Activated CD4-positive, alpha-beta T cell treated with anti-CD3 and anti-CD28 coated beads, Interleukin-2, amount 50 U/mL, for 16 hours (primary cell): Measurements from ENCODE around the gene KCNH3.
A peak's percentile ranks its signal among the peaks of the same experiment; 100 is the strongest.

Experiments used
- DNase-seq: peaks from one replicate; pipeline ENCODE4 v3.0.0-alpha.2; 2020

KCNH3 gene

GRCh38 chr12:49564686-49565405 is 26.0 kb downstream of the KCNH3 start:
- no peak for DNase-seq

GRCh38 chr12:49565406-49566265 is 26.8 kb downstream of the KCNH3 start:
- no peak for DNase-seq

GRCh38 chr12:49566361-49566760 is 27.5 kb downstream of the KCNH3 start:
- DNase-seq, result no peak

GRCh38 chr12:49567302-49567610 is 28.4 kb downstream of the KCNH3 start:
- DNase-seq, result no peak

GRCh38 chr12:49567611-49568441 is 29.0 kb downstream of the KCNH3 start, which contains the start of gene MCRS1:
Gene MCRS1 (minus strand): TSS chr12:49568142. CDS start chr12:49566731, 1,411 bp downstream.
- peak; percentile 92 for DNase-seq

GRCh38 chr12:49568442-49569162 is 29.8 kb downstream of the KCNH3 start:
- DNase-seq, result no peak

- no peak for DNase-seq
Measured at GRCh38 chr12:49577589-49578315, 38.9 kb downstream of the KCNH3 start.

GRCh38 chr12:49578471-49579112 is 39.8 kb downstream of the KCNH3 start:
- DNase-seq, result no peak

GRCh38 chr12:49580572-49581535 is 42.0 kb downstream of the KCNH3 start:
- DNase-seq, result peak; percentile 66

GRCh38 chr12:49582201-49582600 is 43.4 kb downstream of the KCNH3 start:
- DNase-seq, result no peak

- DNase-seq, result no peak
Measured at GRCh38 chr12:49582850-49583249, 44.0 kb downstream of the KCNH3 start.

- DNase-seq, result no peak
Measured at GRCh38 chr12:49583366-49584094, 44.7 kb downstream of the KCNH3 start.

GRCh38 chr12:49584591-49584990 is 45.8 kb downstream of the KCNH3 start:
- no peak for DNase-seq

- DNase-seq, result no peak
Measured at GRCh38 chr12:49585477-49586459, 46.9 kb downstream of the KCNH3 start.

- no peak for DNase-seq
Measured at GRCh38 chr12:49587174-49587908, 48.5 kb downstream of the KCNH3 start.

- DNase-seq, result no peak
Measured at GRCh38 chr12:49588281-49588680, 49.5 kb downstream of the KCNH3 start.
